Frontal cortex (tissue), 4 donors: Measurements from ENCODE around the gene BAZ2A. TPM values are rescaled to one million over a fixed set of nuclear protein-coding genes. Genes with fewer than 3 reads are reported as not detected.
"Not testable (repeated sequence)": the region's sequence is repeated elsewhere in the genome, so short reads cannot be mapped to it uniquely, and the experiment has no call there.

Source experiments
- DNase-seq, 2 donors: peaks; one replicate each; pipeline ENCODE4 v3.0.0; 2012; ENCODE audit warnings: low spot score in 2 of 2
- FAIRE-seq: peaks from 2 replicates; lab custom pipeline; 2012; peaks lifted over from hg19 to GRCh38; lab: Jason Lieb, UNC
- total RNA-seq: library from RNA; depleted of rRNA; stranded (reverse); fragments of >200 nt; gene quantifications from one replicate; pipeline ENCODE4 v1.2.3, GENCODE V29; 2014
- donor health status: control.
- donor health status: control.
- donor health status: control.

BAZ2A gene
- total RNA-seq = 13.5 TPM

GRCh38 chr12:56630180-56630632 lies at the start of gene BAZ2A:
BAZ2A (minus strand) TSS chr12:56630326; CDS start chr12:56617530, 12,796 bp downstream.
- peak; percentile 91 to 93 for DNase-seq
- FAIRE-seq = no peak

- no peak for FAIRE-seq
- DNase-seq = no peak
Measured at GRCh38 chr12:56678852-56679251, 48.7 kb upstream of the BAZ2A start.

- DNase-seq = no peak
- FAIRE-seq = no peak
Measured at GRCh38 chr12:56677680-56678079, 47.6 kb upstream of the BAZ2A start.

- no peak for FAIRE-seq
- no peak for DNase-seq
Measured at GRCh38 chr12:56676851-56677580, 46.9 kb upstream of the BAZ2A start.

GRCh38 chr12:56671608-56672007 lies 41.5 kb upstream of the BAZ2A start:
- DNase-seq (no peak), FAIRE-seq (no peak)

- DNase-seq (no peak), FAIRE-seq (no peak)
Measured at GRCh38 chr12:56670836-56671235, 40.7 kb upstream of the BAZ2A start.

GRCh38 chr12:56668197-56668457 lies 38.0 kb upstream of the BAZ2A start:
- DNase-seq = no peak
- FAIRE-seq = no peak

GRCh38 chr12:56661979-56662638 lies 32.0 kb upstream of the BAZ2A start:
- no peak for DNase-seq
- FAIRE-seq = no peak

GRCh38 chr12:56661560-56661959 lies 31.4 kb upstream of the BAZ2A start:
- no peak for FAIRE-seq
- DNase-seq = no peak

- FAIRE-seq (no peak), DNase-seq (no peak)
Measured at GRCh38 chr12:56658921-56659320, 28.8 kb upstream of the BAZ2A start.

GRCh38 chr12:56657416-56658379 lies 27.6 kb upstream of the BAZ2A start:
- DNase-seq (no peak), FAIRE-seq (no peak)

GRCh38 chr12:56653781-56654180 lies 23.7 kb upstream of the BAZ2A start:
- not testable (repeated sequence) for FAIRE-seq, DNase-seq

- DNase-seq, FAIRE-seq: not testable (repeated sequence)
Measured at GRCh38 chr12:56648023-56648422, 17.9 kb upstream of the BAZ2A start.

- FAIRE-seq (peak; percentile 98), DNase-seq (peak; percentile 89 to 96)
Measured at GRCh38 chr12:56645717-56646446, 15.8 kb upstream of the BAZ2A start, which contains the start of gene ATP5F1B. ATP5F1B (minus strand) TSS chr12:56645984; CDS start chr12:56645963, 21 bp downstream.

GRCh38 chr12:56645201-56645716 lies 15.1 kb upstream of the BAZ2A start:
- no peak for FAIRE-seq
- no peak for DNase-seq

- no peak for FAIRE-seq
- no peak for DNase-seq
Measured at GRCh38 chr12:56644654-56645053, 14.5 kb upstream of the BAZ2A start.

GRCh38 chr12:56641219-56641618 lies 11.1 kb upstream of the BAZ2A start:
- FAIRE-seq = no peak
- DNase-seq = no peak

GRCh38 chr12:56637621-56638020 lies 7.5 kb upstream of the BAZ2A start:
- FAIRE-seq (no peak), DNase-seq (no peak)
